ENCODE data around the gene LMTK2. TPM values are rescaled to one million over a fixed set of nuclear protein-coding genes. Genes with fewer than 3 reads are reported as not detected.
A peak's percentile ranks its signal among the peaks of the same experiment; 100 is the strongest.

The LMTK2 gene
- 11.0 and 11.2 TPM in 2 replicates for total RNA-seq

DNA sequence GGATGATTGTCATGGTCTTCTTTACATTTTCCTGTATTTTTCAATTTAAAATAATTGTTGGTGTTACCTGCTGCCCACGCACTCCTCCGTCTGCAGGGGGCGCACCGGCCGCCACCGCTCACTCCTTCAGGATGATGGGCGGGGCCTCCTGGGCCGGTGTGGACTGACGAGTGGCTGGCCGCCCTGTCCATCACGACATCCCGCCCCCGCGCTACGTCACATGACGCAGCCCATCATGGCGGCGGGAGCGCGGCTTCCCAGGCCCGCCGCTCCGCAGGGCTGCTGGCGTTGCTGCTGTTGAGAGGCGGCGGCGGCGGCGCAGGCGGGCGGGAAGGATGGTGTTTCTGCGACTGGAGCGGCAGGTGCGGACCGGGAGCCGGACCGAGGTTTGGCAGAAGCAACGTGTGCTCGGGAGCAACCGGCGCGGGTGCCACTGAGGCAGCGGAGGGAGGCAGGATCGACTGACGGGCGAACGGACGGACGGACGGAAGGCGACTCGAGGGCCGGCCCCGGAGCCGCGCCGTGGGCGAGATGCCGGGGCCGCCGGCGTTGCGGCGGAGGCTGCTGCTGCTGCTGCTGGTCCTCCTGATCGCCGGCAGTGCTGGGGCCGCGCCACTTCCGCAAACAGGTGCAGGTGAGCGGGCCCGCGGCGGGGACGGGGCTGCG is at the start of gene LMTK2:
Gene LMTK2, plus strand, starts transcription at position 216 of the 666 bp plus-strand sequence. Its CDS starts 316 bp downstream, at position 532.
- TF ChIP-seq, protein P1, sequence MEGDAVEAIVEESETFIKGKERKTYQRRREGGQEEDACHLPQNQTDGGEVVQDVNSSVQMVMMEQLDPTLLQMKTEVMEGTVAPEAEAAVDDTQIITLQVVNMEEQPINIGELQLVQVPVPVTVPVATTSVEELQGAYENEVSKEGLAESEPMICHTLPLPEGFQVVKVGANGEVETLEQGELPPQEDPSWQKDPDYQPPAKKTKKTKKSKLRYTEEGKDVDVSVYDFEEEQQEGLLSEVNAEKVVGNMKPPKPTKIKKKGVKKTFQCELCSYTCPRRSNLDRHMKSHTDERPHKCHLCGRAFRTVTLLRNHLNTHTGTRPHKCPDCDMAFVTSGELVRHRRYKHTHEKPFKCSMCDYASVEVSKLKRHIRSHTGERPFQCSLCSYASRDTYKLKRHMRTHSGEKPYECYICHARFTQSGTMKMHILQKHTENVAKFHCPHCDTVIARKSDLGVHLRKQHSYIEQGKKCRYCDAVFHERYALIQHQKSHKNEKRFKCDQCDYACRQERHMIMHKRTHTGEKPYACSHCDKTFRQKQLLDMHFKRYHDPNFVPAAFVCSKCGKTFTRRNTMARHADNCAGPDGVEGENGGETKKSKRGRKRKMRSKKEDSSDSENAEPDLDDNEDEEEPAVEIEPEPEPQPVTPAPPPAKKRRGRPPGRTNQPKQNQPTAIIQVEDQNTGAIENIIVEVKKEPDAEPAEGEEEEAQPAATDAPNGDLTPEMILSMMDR (IDR thresholded peaks at IDR 0.05; ENCODE audit: insufficient read depth, low read depth, low read length), result peak; percentile 90
- peak within 1 kb of the TSS; percentile 77 for H3K4me3 ChIP-seq (ENCODE audit: low read depth, low read length)
- peak; percentile 92 for DNase-seq (ENCODE audit: low read depth)

DNA sequence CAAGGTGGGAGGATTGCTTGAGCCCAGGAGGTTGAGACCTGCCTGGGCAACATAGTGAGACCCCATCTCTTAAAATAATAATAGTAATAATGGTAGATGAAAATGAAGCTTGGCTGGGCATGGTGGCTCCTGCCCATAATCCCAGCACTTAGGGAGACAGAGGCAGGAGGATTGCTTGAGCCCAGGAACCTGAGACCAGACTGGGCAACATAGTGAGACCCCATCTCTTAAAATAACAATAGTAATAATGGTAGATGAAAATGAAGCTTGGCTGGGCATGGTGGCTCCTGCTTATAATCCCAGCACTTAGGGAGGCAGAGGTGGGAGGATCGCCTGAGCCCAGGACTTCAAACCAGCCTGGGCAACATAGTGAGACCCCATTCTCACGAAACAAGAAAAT is 49.5 kb upstream of the LMTK2 start:
- no peak overlapping the region for H3K4me3 ChIP-seq (ENCODE audit: low read depth, low read length)
- TF ChIP-seq, protein P1 (IDR thresholded peaks at IDR 0.05; ENCODE audit: insufficient read depth, low read depth, low read length), result no peak
- DNase-seq (ENCODE audit: low read depth), result no peak

DNA sequence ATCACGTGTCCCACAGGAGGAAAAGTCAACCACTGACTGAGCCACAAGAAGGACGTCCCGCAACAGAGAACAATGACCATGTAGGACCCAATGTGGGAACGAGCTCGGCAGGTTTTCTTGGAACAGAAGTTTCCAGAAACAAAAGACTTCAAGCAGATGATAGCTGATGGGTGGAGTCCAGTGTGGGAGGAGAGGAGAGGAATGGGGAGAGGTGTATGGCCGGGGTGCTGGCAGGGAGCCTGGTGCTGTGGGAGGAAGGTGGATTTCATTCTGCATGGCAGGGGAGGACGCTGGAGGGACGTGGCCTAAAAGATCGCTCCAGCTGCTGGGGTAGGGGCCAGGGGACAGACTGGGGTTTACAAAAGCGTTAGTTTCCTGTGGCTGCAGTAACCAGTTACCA is 48.5 kb upstream of the LMTK2 start:
- no peak overlapping the region for H3K4me3 ChIP-seq (ENCODE audit: low read depth, low read length)
- TF ChIP-seq, protein P1 (IDR thresholded peaks at IDR 0.05; ENCODE audit: insufficient read depth, low read depth, low read length), result no peak
- no peak for DNase-seq (ENCODE audit: low read depth)

DNA sequence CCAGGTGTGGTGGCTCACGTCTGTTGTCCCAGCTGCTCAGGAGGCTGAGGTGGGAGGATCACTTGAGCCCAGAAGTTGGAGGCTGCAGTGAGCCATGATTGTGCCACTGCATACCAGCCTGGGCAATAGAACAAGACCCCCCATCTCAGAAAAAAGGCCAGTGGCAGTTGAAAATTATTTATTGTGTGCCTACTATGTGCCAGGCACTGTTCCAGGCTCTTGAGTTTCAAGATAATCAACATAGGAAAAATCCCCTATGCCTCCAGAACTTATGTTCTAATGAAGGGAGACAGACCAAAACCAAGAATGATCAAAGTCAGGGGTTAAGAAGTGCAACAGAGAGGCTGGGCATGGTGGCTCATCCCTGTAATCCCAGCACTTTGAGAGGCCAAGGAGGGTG is 42.4 kb upstream of the LMTK2 start:
- no peak for DNase-seq (ENCODE audit: low read depth)
- TF ChIP-seq, protein P1 (IDR thresholded peaks at IDR 0.05; ENCODE audit: insufficient read depth, low read depth, low read length), result no peak
- H3K4me3 ChIP-seq (ENCODE audit: low read depth, low read length), result no peak overlapping the region

DNA sequence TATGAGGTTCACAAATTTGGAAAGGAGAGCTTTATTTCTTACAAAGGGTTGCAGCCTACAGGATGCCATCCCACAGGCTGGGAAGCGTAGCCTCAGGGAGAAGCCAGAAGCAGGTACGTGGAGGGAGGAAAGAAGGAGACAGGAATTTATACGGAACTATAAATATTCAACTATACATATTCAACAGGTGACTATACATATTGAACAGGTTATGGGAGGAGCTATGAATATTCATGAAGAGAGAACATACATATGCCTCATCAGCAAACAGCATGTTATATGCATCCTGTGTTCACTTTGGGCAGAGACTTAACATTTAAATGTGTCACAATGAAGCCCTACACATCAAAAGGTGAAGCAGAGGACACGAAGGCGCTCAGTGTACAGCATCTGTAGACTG is 40.5 kb upstream of the LMTK2 start:
- TF ChIP-seq, protein P1 (IDR thresholded peaks at IDR 0.05; ENCODE audit: insufficient read depth, low read depth, low read length), result no peak
- no peak for DNase-seq (ENCODE audit: low read depth)
- no peak overlapping the region for H3K4me3 ChIP-seq (ENCODE audit: low read depth, low read length)

DNA sequence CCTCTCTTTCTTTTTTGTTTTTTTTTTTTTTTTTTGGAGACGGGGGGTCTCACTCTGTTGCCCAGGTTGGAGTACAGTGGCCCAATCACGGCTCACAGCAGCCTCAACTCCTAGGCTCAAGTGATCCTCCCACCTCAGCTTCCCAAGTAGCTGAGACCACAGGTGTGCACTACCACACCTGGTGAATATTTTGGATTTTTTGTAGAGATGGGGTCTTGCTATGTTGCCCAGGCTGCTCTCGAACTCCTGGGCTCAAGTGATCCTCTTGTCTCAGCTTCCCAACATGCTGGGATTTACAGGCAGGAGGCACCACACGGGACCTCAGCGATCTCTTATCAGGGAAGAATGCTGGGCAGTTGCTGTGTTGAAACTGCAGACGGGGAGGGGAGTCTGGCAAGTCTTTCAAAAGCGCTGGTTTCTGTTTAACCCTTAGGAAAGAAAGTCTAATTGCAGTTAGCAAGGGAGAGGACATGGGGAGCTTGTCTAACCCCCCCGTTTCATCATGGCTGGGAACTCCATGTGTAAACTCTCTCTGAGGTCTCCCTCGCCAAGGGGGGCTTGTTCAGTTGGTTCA is 39.6 kb upstream of the LMTK2 start:
- TF ChIP-seq, protein P1 (IDR thresholded peaks at IDR 0.05; ENCODE audit: insufficient read depth, low read depth, low read length), result no peak
- DNase-seq (ENCODE audit: low read depth), result peak; percentile 41

More for the DNA sequence above, 39.6 kb upstream of the LMTK2 start:
- no peak overlapping the region for H3K4me3 ChIP-seq (ENCODE audit: low read depth, low read length)
